GM23338 (cell line): ENCODE measurements around the gene NPIPB12. TPM values are rescaled to one million over a fixed set of nuclear protein-coding genes. Genes with fewer than 3 reads are reported as not detected.
A peak's percentile ranks its signal among the peaks of the same experiment; 100 is the strongest.
"Not testable (repeated sequence)": the region's sequence is repeated elsewhere in the genome, so short reads cannot be mapped to it uniquely, and the experiment has no call there.

Experiments
- ATAC-seq: fragments of 200-7000 bp; cut with Tn5 transposase; 3 replicates; pipeline ENCODE4 v1.9.1; 2020
- DNase-seq: peaks from one replicate; pipeline ENCODE4 v3.0.0-alpha.2; 2015; ENCODE audit warnings: low spot score
- H2AFZ ChIP-seq: fragments of 200-600 bp; sonication (generic); 2 replicates; pipeline ENCODE4 v1.8.0; 2016; ENCODE audit warnings: antibody characterized with exemption, mild to moderate bottlenecking, moderate library complexity
- H3F3A ChIP-seq: fragments of 200-600 bp; sonication (generic); replicated peaks from 2 replicates; pipeline ENCODE4 v1.8.0; 2017; ENCODE audit warnings: antibody characterized with exemption, mixed run types, low read depth
- H3K27ac ChIP-seq: fragments of 200-600 bp; sonication (generic); 2 replicates; pipeline ENCODE4 v1.6.1; 2016; ENCODE audit warnings: low read depth
- H3K27me3 ChIP-seq: fragments of 200-600 bp; sonication (generic); 2 replicates; pipeline ENCODE4 v1.8.0; 2016; ENCODE audit warnings: mild to moderate bottlenecking, mixed run types, moderate library complexity; ENCODE audit not compliant: insufficient read depth
- H3K36me3 ChIP-seq: fragments of 200-600 bp; sonication (generic); 2 replicates; pipeline ENCODE4 v1.8.0; 2016; ENCODE audit warnings: mild to moderate bottlenecking; ENCODE audit not compliant: insufficient read depth
- H3K4me1 ChIP-seq: fragments of 200-600 bp; sonication (generic); 2 replicates; pipeline ENCODE4 v1.8.0; 2016; ENCODE audit warnings: mild to moderate bottlenecking, moderate library complexity; ENCODE audit not compliant: insufficient read depth
- H3K4me2 ChIP-seq: fragments of 200-600 bp; sonication (generic); 2 replicates; pipeline ENCODE4 v1.7.1; 2017; ENCODE audit warnings: mixed run types
- H3K4me3 ChIP-seq: fragments of 200-600 bp; sonication (generic); 2 replicates; pipeline ENCODE4 v1.6.1; 2016; ENCODE audit warnings: mixed run types
- H3K79me2 ChIP-seq: fragments of 200-600 bp; sonication (generic); replicated peaks from 2 replicates; pipeline ENCODE4 v1.8.0; 2017; ENCODE audit warnings: mild to moderate bottlenecking; ENCODE audit not compliant: insufficient read depth
- H3K9me2 ChIP-seq: fragments of 200-600 bp; sonication (generic); 2 replicates; pipeline ENCODE4 v1.8.0; 2017; ENCODE audit not compliant: insufficient read depth
- H4K20me1 ChIP-seq: fragments of 200-600 bp; sonication (generic); replicated peaks from 2 replicates; pipeline ENCODE4 v1.8.0; 2017; ENCODE audit warnings: mild to moderate bottlenecking; ENCODE audit not compliant: insufficient read depth
- H3K27ac Mint-ChIP-seq: 2 replicates; pipeline ENCODE4 v1.8.0; 2020; ENCODE audit warnings: inconsistent platforms, mild to moderate bottlenecking, moderate library complexity, mixed read lengths
- H3K27me3 Mint-ChIP-seq: 3 replicates; pipeline ENCODE4 v1.8.0; 2022; ENCODE audit warnings: low read depth, mild to moderate bottlenecking, moderate library complexity, mixed read lengths, inconsistent platforms; ENCODE audit not compliant: insufficient read depth, poor library complexity
- H3K36me3 Mint-ChIP-seq: 3 replicates; pipeline ENCODE4 v1.8.0; 2021; ENCODE audit warnings: low read depth, mild to moderate bottlenecking, inconsistent platforms, moderate library complexity, mixed read lengths
- H3K4me1 Mint-ChIP-seq: 3 replicates; pipeline ENCODE4 v1.8.0; 2020; ENCODE audit warnings: mild to moderate bottlenecking, inconsistent platforms, mixed read lengths
- H3K4me3 Mint-ChIP-seq: 3 replicates; pipeline ENCODE4 v1.8.0; 2021; ENCODE audit warnings: moderate library complexity, mild to moderate bottlenecking, inconsistent platforms, mixed read lengths
- H3K9me3 Mint-ChIP-seq: 3 replicates; pipeline ENCODE4 v1.8.0; 2020; ENCODE audit warnings: moderate library complexity, mild to moderate bottlenecking, inconsistent platforms, mixed read lengths
- polyA plus RNA-seq: library from polyadenylated mRNA; unstranded; fragments of >200 nt; fragmentation: Nextera tagmentation; extraction: Ambion mirVana; gene quantifications from 2 replicates; pipeline ENCODE4 v1.2.1, GENCODE V29; 2016
- small RNA-seq: library from RNA; depleted of rRNA; stranded (forward); fragments of <200 nt; gene quantifications from one replicate; pipeline ENCODE3, GENCODE V24; 2014; ENCODE audit warnings: low replicate concordance
- total RNA-seq: library from RNA; depleted of rRNA; stranded (reverse); fragments of >200 nt; shearing (Covaris generic); gene quantifications from 2 replicates; pipeline ENCODE4 v1.2.3, GENCODE V29; 2014; rRNA removed

Gene NPIPB12
- total and polyA plus RNA-seq, 2 experiments from 2014 or later, result 64.6 to 66.2 TPM

- not testable (repeated sequence) for H2AFZ ChIP-seq, H3K4me1 Mint-ChIP-seq, H3K27ac Mint-ChIP-seq, H3K9me3 Mint-ChIP-seq, DNase-seq, H3K27me3 Mint-ChIP-seq, H3K4me3 Mint-ChIP-seq, H3K4me3 ChIP-seq, H3K4me2 ChIP-seq, H3F3A ChIP-seq, H4K20me1 ChIP-seq, H3K4me1 ChIP-seq, H3K9me2 ChIP-seq, H3K36me3 ChIP-seq, H3K27me3 ChIP-seq, H3K79me2 ChIP-seq, H3K36me3 Mint-ChIP-seq, H3K27ac ChIP-seq
- ATAC-seq, result peak; percentile 51
Observed at GRCh38 chr16:29453754-29454153, 52.5 kb downstream of the NPIPB12 start.

Small RNAs within 50 kb of the gene (small RNA-seq; reads per million reads assigned to genes)
- gene AC133555.2, result not detected

Other genes starting within 250 kb of the NPIPB12 start
- gene NPIPB11, start 99.7 kb downstream of the NPIPB12 start, total RNA-seq, result 1.2 and 5.5 TPM in 2 replicates
- gene NPIPB11, start 99.7 kb downstream of the NPIPB12 start, polyA plus RNA-seq, result 1.9 and 2.3 TPM in 2 replicates
- gene BOLA2, start 52.1 kb downstream of the NPIPB12 start, total RNA-seq, result 22.1 and 25.4 TPM in 2 replicates
- gene BOLA2, start 52.1 kb downstream of the NPIPB12 start, polyA plus RNA-seq, result 30.0 and 39.6 TPM in 2 replicates
- 62.6 and 65.9 TPM in 2 replicates for gene SLX1B, start 51.9 kb downstream of the NPIPB12 start, total RNA-seq
- gene SLX1B, start 51.9 kb downstream of the NPIPB12 start, polyA plus RNA-seq, result 2.8 and 2.9 TPM in 2 replicates
- gene SULT1A4, start 46.5 kb downstream of the NPIPB12 start, total RNA-seq, result 3.9 and 8.5 TPM in 2 replicates
- 4.2 and 9.4 TPM in 2 replicates for gene SULT1A4, start 46.5 kb downstream of the NPIPB12 start, polyA plus RNA-seq
- 2.1 and 2.3 TPM in 2 replicates for gene SPN, start 156.8 kb upstream of the NPIPB12 start, total RNA-seq
- gene SPN, start 156.8 kb upstream of the NPIPB12 start, polyA plus RNA-seq, result 0.52 and 0.82 TPM in 2 replicates
- 102 and 128 TPM in 2 replicates for gene QPRT, start 172.8 kb upstream of the NPIPB12 start, total RNA-seq
- gene QPRT, start 172.8 kb upstream of the NPIPB12 start, polyA plus RNA-seq, result 65.4 and 79.1 TPM in 2 replicates
- gene C16orf54, start 239.6 kb upstream of the NPIPB12 start, total RNA-seq, result not detected in 2 replicates
- 2.0 and 3.2 TPM in 2 replicates for gene C16orf54, start 239.6 kb upstream of the NPIPB12 start, polyA plus RNA-seq